HG02571 (cell line): ENCODE results near the gene FAM76A.
"Not testable (repeated sequence)": the region's sequence is repeated elsewhere in the genome, so short reads cannot be mapped to it uniquely, and the experiment has no call there.

Experiments used
- ATAC-seq: cut with Tn5 transposase; IDR thresholded peaks from one replicate; pipeline ENCODE4 v1.9.1; 2021; ENCODE audit warnings: mild to moderate bottlenecking, moderate library complexity; ENCODE audit not compliant: unreplicated experiment

The FAM76A gene

DNA sequence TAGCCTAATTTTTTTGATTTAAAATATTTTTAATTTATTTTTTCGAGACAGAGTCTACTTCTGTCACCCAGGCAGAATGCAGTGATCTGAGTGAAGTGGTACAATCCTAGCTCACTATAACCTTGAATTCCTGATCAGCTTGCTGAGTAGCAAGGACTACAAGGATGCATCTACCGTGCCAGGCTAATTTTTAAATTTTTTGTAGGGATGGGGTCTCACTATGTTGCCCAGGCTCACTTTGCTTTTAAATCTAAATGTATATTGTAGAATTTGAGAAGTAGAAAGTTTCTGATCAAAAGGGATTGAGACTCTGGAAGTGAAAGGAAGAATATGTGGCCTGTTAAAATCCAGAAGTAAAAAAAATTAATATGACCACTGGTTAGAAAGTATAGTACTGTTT lies 48.9 kb downstream of the FAM76A start:
- ATAC-seq = no peak

DNA sequence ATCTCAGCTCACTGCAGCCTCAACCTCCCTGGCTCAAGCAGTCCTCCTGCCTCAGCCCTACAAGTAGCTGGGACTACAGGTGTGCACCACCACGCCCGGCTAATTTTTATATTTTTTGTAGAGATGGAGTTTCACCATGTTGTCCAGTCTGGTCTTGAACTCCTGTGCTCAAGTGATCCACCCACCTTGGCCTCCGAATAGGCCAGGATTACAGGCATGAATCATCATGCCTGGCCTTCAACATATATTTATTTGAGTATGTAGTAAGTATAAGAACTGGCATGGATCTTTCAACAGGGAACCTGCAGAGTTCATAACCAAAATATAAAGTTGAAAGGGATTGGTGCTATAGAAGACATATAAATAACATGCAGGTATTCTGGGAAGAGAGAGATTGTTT lies 49.6 kb downstream of the FAM76A start:
- not testable (repeated sequence) for ATAC-seq

DNA sequence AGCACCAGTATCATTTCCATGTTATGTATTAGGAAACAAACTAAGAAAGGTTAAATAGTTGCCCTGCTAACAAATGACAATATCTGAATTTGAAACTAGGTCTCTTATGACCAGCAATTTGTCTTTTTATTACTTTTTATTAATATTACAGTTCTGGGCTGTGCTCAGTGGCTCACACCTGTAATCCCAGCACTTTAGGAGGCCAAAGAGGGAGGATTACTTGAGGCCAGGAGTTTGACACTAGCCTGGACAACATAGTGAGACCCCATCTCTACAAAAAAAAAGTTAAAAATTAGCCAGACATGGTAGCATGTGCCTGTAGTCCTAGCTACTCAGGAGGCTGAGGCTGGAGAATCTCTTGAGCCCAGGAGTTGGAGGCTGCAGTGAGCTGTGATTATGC lies 50.5 kb downstream of the FAM76A start:
- ATAC-seq = not testable (repeated sequence)

DNA sequence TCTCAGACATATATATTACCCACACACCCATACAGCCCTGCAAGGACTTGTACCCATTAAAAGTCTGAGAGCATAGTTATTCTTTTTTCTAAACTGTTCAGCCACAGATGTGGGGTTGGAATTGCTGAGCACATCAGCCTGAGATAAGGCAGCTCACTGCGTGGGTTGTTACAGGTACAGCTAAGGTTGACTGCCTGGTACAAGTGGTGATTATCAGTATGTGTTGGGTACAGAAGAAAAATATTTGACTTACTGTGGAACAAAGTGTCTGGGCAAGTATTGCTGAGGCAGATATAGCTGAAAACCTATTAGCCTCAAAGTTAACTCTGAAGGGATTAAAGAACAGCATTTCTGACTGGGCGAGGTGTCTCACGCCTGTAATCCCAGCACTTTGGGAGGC lies 52.3 kb downstream of the FAM76A start:
- ATAC-seq = no peak

GRCh38 chr1:27779122-27779521 lies 53.4 kb downstream of the FAM76A start:
- ATAC-seq = no peak

- ATAC-seq = no peak
Measured at GRCh38 chr1:27782950-27783349, 57.2 kb downstream of the FAM76A start.

GRCh38 chr1:27784700-27785099 lies 58.9 kb downstream of the FAM76A start:
- ATAC-seq = no peak

DNA sequence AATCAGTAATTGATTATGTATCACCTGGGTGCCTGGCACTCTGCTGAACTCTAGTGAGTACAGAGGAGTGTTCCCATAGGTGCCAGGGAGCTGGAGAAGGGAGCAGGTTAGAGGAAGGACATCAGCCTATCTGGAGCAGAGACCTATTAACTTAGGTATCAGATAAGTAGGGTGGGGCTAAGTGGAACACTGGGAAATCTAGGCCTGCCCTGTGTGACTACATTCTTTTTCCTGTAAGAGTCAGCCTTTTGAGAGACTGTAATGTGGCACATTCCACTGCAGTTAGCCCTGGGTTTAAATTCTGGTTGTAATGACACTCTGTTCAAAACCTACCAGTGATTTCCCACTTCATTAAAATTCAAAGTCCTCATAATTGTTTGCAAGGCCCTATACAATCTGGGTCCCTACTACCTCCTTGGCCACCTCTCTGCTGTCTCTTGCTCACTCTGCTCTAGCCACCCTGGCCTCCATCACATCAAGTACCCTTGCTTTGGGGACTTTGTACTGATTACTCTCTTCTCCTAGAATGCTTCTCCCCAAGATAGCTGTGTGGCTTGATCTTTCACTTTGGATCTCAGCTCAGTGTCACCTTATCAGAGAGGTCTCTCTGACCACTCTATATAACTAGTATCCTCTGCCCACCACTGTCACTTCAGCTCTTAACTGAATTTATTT lies 60.2 kb downstream of the FAM76A start:
- ATAC-seq = no peak

GRCh38 chr1:27787895-27788294 lies 62.1 kb downstream of the FAM76A start:
- ATAC-seq = no peak

DNA sequence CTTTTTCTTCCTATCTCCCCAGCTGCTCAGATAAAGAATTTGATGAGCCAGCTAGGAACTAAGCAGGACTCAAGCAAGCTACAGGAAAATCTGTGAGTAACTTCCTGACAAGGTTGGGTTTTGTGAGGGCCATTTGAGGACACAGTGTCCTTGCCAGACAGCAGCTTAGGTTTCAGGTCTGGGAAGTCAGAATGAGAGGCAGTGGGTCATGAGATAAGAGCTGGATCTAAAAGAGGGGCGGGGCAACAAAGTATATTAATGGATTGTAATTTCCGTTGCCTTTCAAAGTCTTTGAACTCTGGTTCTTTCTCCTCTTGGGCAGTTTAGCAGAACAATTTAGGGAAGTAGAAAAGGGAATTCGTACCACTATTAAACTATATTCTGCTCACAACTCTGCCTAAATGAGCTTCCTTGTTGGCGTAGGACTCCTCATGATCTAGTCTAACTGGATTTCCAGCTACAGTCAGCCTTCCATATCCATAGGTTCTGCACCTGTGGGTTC lies 63.8 kb downstream of the FAM76A start:
- ATAC-seq = no peak

DNA sequence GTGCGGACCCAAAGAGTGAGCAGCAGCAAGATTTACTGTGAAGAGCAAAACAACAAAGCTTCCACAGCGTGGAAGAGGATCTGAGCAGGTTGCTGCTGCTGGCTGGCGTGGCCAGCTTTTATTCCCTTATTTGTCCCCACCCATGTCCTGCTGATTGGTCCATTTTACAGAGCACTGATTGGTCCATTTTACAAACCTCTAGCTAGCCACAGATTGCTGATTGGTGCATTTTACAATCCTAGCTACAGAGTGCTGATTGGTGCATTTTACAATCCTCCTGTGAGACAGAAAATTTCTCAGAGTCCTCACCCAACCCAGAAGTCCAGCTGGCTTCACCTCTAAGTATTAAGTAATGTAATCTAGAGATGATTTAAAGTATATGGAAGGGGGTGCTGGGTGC lies 64.5 kb downstream of the FAM76A start:
- ATAC-seq = not testable (repeated sequence)

DNA sequence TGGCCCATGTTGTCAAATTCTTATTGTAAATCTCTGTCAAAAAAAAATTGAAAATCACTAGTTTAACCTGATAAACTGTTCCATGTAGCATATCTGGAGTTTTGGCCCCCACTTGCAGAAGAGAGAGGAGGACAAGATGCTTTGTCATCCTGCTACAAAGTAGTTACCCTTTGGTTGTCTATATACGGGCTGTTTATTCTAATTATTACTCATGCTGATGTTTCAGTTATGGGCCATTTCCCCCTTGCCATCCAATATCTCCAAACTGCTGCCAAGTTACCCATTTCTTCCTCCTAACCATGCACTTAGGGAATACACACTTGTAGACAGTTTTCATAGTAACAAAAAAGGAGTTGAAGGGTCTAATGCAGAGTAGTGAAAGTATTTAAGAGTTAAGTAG lies 69.8 kb downstream of the FAM76A start:
- ATAC-seq = no peak

DNA sequence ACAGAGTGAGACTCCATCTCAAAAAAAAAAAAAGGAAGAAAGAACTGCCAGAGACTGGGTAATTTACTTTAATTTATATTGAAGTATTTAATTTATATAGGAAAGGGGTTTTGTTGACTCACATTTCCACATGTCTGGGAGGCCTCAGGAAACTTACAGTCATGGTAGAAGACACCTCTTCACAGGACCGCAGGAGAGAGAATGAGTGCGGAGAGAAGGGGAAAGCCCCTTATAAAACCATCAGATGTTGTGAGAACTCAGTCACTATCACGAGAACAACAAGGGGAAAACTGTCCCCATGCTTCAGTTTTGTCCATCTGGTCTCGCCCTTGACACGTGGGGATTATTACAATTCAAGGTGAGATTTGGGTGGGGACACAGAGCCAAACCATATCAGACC lies 79.0 kb downstream of the FAM76A start:
- ATAC-seq = no peak

DNA sequence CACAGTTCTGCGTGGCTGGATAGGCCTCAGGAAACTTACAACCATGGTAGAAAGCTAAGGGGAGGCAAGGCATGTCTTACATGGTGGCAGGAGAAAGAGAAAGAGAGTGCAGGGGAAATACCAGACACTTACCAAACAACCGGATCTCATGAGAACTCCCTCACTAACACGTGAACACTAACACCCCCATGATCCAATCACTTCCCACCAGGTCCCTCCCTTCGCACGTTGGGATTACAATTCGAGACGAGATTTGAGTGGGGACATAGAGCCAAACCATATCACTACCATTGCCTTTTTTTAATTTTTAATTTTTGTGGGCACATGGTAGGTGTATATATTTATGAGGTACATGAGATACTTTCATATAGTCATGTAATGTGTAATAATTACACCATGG lies 81.0 kb downstream of the FAM76A start:
- ATAC-seq = no peak

DNA sequence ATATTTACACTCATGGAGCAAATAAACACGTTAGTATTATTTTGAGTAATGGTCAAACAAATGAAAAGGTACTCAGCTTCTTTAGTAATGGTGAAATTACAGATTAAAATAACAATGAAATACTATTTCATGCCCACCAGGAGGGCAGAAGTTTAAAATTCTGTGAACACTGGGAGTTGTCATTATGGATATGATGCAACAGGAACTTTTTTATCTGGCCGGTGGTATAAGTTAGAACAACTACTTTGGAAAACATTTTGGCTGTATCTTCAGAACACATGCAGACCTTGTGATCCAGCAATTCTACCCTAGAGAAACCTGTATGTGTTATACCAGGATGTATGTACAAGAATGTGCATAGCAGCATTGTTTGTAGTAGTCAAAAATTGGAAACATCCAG lies 81.6 kb downstream of the FAM76A start:
- no peak for ATAC-seq

- not testable (repeated sequence) for ATAC-seq
Measured at GRCh38 chr1:27808131-27808530, 82.4 kb downstream of the FAM76A start.

DNA sequence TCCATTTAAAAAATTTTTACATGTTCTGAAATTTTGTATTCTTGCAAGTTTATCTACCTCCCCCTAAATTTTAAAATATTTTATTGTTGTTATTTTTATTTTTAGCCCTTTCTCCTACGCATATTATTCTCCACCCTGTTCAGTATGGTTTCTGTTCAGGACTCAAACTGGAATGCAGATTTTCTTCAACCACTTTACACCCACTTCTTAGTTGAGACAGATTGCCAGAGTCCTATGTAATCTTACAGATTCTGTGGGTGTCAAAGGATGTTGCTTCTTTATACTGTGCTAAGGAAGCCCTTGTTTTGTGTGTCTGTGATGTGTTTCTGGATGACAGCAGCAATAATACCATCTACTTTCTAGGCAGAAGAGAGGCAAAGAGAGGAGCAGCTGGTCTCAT lies 84.1 kb downstream of the FAM76A start:
- ATAC-seq = no peak

DNA sequence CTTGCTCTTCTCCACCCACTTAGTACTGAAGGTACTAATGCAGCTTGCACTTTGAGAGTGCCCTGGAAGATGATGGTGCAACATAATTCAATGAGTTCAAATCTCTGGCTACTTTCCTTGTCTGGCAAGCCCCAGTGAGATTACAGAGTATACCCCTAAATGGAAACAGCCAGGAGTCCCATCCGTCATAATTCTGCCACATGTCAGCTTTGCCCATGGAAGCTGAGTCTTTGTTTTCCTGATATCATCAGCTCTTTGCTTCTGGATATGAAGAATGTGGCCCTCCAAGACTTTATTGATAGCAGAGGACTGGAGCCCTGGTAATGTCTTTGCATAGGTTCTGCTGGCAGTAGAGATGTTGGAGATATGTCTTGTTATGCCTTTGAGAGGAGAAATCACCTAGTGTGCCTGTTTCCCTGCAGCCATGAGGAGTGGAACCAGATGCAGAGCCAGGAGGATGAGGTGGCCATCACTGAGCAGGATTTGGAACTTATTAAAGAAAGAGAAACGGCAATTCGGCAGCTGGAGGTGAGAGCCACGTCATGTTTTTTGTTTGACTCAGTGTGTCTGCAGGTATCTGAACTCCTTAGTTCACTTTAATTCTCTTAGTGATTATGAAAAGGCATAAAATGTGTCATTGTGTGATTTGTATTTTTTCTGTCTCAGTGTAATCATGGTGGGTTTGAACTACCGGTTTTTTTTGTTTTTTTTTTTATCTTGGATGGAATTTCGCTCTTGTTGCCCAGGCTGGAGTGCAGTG lies 86.2 kb downstream of the FAM76A start:
- no peak for ATAC-seq
